HT1080 (cell line): Measurements from ENCODE around the gene C1orf35. TPM values are rescaled to one million over a fixed set of nuclear protein-coding genes. Genes with fewer than 3 reads are reported as not detected.

ENCODE experiments used
- DNase-seq: peaks from one replicate; pipeline ENCODE4 v3.0.0-alpha.2; 2015; ENCODE audit warnings: low read depth
- total RNA-seq: library from RNA; depleted of rRNA; stranded (reverse); fragments of >200 nt; shearing (Covaris generic); gene quantifications from 2 replicates; pipeline ENCODE4 v1.2.3, GENCODE V29; 2014

Gene C1orf35
- total RNA-seq, 1 experiment from 2014 or later, result 19.7 TPM

- no peak for DNase-seq
Measured at GRCh38 chr1:228079601-228080263, 23.4 kb downstream of the C1orf35 start.

GRCh38 chr1:228079013-228079412 is 24.1 kb downstream of the C1orf35 start:
- no peak for DNase-seq

GRCh38 chr1:228077565-228078330 is 25.4 kb downstream of the C1orf35 start:
- no peak for DNase-seq

- no peak for DNase-seq
Measured at GRCh38 chr1:228076796-228077430, 26.2 kb downstream of the C1orf35 start.

- no peak for DNase-seq
Measured at GRCh38 chr1:228075801-228076271, 27.3 kb downstream of the C1orf35 start.

- no peak for DNase-seq
Measured at GRCh38 chr1:228074954-228075730, 28.0 kb downstream of the C1orf35 start.

GRCh38 chr1:228073857-228074545 is 29.1 kb downstream of the C1orf35 start:
- peak; percentile 33 for DNase-seq

- DNase-seq, result no peak
Measured at GRCh38 chr1:228073061-228073856, 29.9 kb downstream of the C1orf35 start.

- DNase-seq, result no peak
Measured at GRCh38 chr1:228072658-228073043, 30.5 kb downstream of the C1orf35 start.

GRCh38 chr1:228071839-228072657 is 31.1 kb downstream of the C1orf35 start:
- no peak for DNase-seq

- DNase-seq, result no peak
Measured at GRCh38 chr1:228070851-228071250, 32.3 kb downstream of the C1orf35 start.

GRCh38 chr1:228070173-228070572 is 33.0 kb downstream of the C1orf35 start:
- no peak for DNase-seq

GRCh38 chr1:228068359-228068758 is 34.8 kb downstream of the C1orf35 start:
- DNase-seq, result no peak

- DNase-seq, result no peak
Measured at GRCh38 chr1:228066891-228067654, 36.1 kb downstream of the C1orf35 start.

- DNase-seq, result no peak
Measured at GRCh38 chr1:228066416-228066815, 36.7 kb downstream of the C1orf35 start.

GRCh38 chr1:228065543-228066347 is 37.4 kb downstream of the C1orf35 start:
- DNase-seq, result no peak

- no peak for DNase-seq
Measured at GRCh38 chr1:228064741-228065542, 38.2 kb downstream of the C1orf35 start.
